Measurements from ENCODE around the gene TSPAN9. TPM values are rescaled to one million over a fixed set of nuclear protein-coding genes. Genes with fewer than 3 reads are reported as not detected.

TSPAN9 gene
- total RNA-seq, 1 donor from 2014 or later = 7.8 TPM

- Histone ChIP-seq H3K4me1 (peaks cover 8% of the 10 kb centered on the region), H3K36me3 (no peaks in the 10 kb centered on the region), H4K20me1 (ENCODE audit: low read depth) (no peaks in the 10 kb centered on the region), H3K79me2 (ENCODE audit: low read depth) (no peaks in the 10 kb centered on the region), H3K4me3 (no peak overlapping the region), H3F3A (ENCODE audit: low read depth) (no peaks in the 10 kb centered on the region), H3K4me2 (no peak overlapping the region), H3K9ac (no peak overlapping the region), H3K27ac (no peak overlapping the region), H3K27me3 (no peaks in the 10 kb centered on the region), H3K9me3 (ENCODE audit: low read depth) (no peaks in the 10 kb centered on the region), H2AFZ (replicated peaks) (no peak overlapping the region)
- Mint-ChIP-seq H3K27ac (no peak overlapping the region), H3K36me3 (no peaks in the 10 kb centered on the region), H3K27me3 (ENCODE audit: insufficient read depth, low read depth) (peaks cover 3% of the 10 kb centered on the region), H3K9me3 (no peaks in the 10 kb centered on the region), H3K4me3 (no peak overlapping the region), H3K4me1 (peaks cover 15% of the 10 kb centered on the region)
- no peak for TF ChIP-seq EZH2phosphoT487 (IDR thresholded peaks at IDR 0.05)
- TF ChIP-seq, protein P1, sequence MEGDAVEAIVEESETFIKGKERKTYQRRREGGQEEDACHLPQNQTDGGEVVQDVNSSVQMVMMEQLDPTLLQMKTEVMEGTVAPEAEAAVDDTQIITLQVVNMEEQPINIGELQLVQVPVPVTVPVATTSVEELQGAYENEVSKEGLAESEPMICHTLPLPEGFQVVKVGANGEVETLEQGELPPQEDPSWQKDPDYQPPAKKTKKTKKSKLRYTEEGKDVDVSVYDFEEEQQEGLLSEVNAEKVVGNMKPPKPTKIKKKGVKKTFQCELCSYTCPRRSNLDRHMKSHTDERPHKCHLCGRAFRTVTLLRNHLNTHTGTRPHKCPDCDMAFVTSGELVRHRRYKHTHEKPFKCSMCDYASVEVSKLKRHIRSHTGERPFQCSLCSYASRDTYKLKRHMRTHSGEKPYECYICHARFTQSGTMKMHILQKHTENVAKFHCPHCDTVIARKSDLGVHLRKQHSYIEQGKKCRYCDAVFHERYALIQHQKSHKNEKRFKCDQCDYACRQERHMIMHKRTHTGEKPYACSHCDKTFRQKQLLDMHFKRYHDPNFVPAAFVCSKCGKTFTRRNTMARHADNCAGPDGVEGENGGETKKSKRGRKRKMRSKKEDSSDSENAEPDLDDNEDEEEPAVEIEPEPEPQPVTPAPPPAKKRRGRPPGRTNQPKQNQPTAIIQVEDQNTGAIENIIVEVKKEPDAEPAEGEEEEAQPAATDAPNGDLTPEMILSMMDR (IDR thresholded peaks at IDR 0.05) = no peak
- TF ChIP-seq EZH2 (IDR thresholded peaks at IDR 0.05) = no peak
- DNase-seq (ENCODE audit: low spot score) = no peak
Measured at GRCh38 chr12:3055026-3055703, 22.0 kb upstream of the TSPAN9 start.

- Histone ChIP-seq H3K27ac (no peak overlapping the region), H3K27me3 (no peaks in the 10 kb centered on the region), H3F3A (ENCODE audit: low read depth) (no peaks in the 10 kb centered on the region), H3K9ac (no peak overlapping the region), H3K9me3 (ENCODE audit: low read depth) (no peaks in the 10 kb centered on the region), H2AFZ (replicated peaks) (no peak overlapping the region), H3K36me3 (no peaks in the 10 kb centered on the region), H3K79me2 (ENCODE audit: low read depth) (no peaks in the 10 kb centered on the region), H3K4me1 (peaks cover 8% of the 10 kb centered on the region), H3K4me3 (no peak overlapping the region), H4K20me1 (ENCODE audit: low read depth) (no peaks in the 10 kb centered on the region), H3K4me2 (no peak overlapping the region)
- no peak overlapping the region for H3K4me3 Mint-ChIP-seq
- no peaks in the 10 kb centered on the region for H3K9me3 Mint-ChIP-seq
- TF ChIP-seq EZH2phosphoT487 (IDR thresholded peaks at IDR 0.05) (no peak), EZH2 (IDR thresholded peaks at IDR 0.05) (no peak)
- TF ChIP-seq, protein P1 (IDR thresholded peaks at IDR 0.05) = no peak
- H3K27me3 Mint-ChIP-seq (ENCODE audit: insufficient read depth, low read depth) = peaks cover 3% of the 10 kb centered on the region
- H3K27ac Mint-ChIP-seq = peak overlapping the region; percentile 27
- no peaks in the 10 kb centered on the region for H3K36me3 Mint-ChIP-seq
- DNase-seq (ENCODE audit: low spot score) = peak; percentile 36
- H3K4me1 Mint-ChIP-seq = peaks cover 15% of the 10 kb centered on the region
Measured at GRCh38 chr12:3055704-3056467, 21.3 kb upstream of the TSPAN9 start.

- Mint-ChIP-seq H3K4me1 (peaks cover 2% of the 10 kb centered on the region), H3K36me3 (peaks cover 2% of the 10 kb centered on the region), H3K27me3 (ENCODE audit: insufficient read depth, low read depth) (peaks cover 5% of the 10 kb centered on the region), H3K4me3 (no peak overlapping the region), H3K9me3 (peaks cover 15% of the 10 kb centered on the region), H3K27ac (no peak overlapping the region)
- Histone ChIP-seq H3K9ac (no peak overlapping the region), H3K36me3 (no peaks in the 10 kb centered on the region), H3K4me1 (no peaks in the 10 kb centered on the region), H3K4me3 (no peak overlapping the region), H3K27ac (no peak overlapping the region), H3K4me2 (no peak overlapping the region), H2AFZ (replicated peaks) (no peak overlapping the region), H3K79me2 (ENCODE audit: low read depth) (no peaks in the 10 kb centered on the region), H4K20me1 (ENCODE audit: low read depth) (no peaks in the 10 kb centered on the region), H3K9me3 (ENCODE audit: low read depth) (peaks cover 6% of the 10 kb centered on the region), H3K27me3 (no peaks in the 10 kb centered on the region), H3F3A (ENCODE audit: low read depth) (no peaks in the 10 kb centered on the region)
- TF ChIP-seq EZH2phosphoT487 (IDR thresholded peaks at IDR 0.05) = no peak
- TF ChIP-seq, protein P1 (IDR thresholded peaks at IDR 0.05) = no peak
- TF ChIP-seq EZH2 (IDR thresholded peaks at IDR 0.05) = no peak
- DNase-seq (ENCODE audit: low spot score) = no peak
Measured at GRCh38 chr12:3061059-3061458, 16.1 kb upstream of the TSPAN9 start.
